Choroid plexus epithelial cell (primary cell): ENCODE data around the gene PAQR5.

Experiments used
- DNase-seq: peaks from one replicate; pipeline ENCODE4 v3.0.0-alpha.2; 2010; ENCODE audit warnings: low read depth
- H3K4me3 ChIP-seq: 2 replicates; pipeline ENCODE4 v1.5.1; 2011; ENCODE audit warnings: low read depth, mild to moderate bottlenecking, control low read depth, low read length, moderate library complexity
- CTCF ChIP-seq: conservative IDR thresholded peaks from 2 replicates; pipeline ENCODE4 v1.5.1; 2011; ENCODE audit warnings: low read depth, mild to moderate bottlenecking, control low read depth, inconsistent platforms, low read length, moderate library complexity

PAQR5 gene

GRCh38 chr15:69450968-69451695 is 152.4 kb downstream of the PAQR5 start:
- TF ChIP-seq CTCF = no peak
- no peak for DNase-seq
- H3K4me3 ChIP-seq = peak overlapping the region; percentile 75

- DNase-seq = peak; percentile 72
- peak overlapping the region; percentile 75 for H3K4me3 ChIP-seq
- no peak for TF ChIP-seq CTCF
Measured at GRCh38 chr15:69451951-69452691, 153.4 kb downstream of the PAQR5 start.

- TF ChIP-seq CTCF = no peak
- peak; percentile 98 for DNase-seq
- H3K4me3 ChIP-seq = peak within 1 kb of the TSS; percentile 75
Measured at GRCh38 chr15:69452692-69453521, 154.2 kb downstream of the PAQR5 start, which contains the start of gene RPLP1. RPLP1 (plus strand) TSS chr15:69452818; CDS start chr15:69452949, 131 bp downstream.

- TF ChIP-seq CTCF = no peak
- no peak for DNase-seq
- H3K4me3 ChIP-seq = peak overlapping the region; percentile 75
Measured at GRCh38 chr15:69454953-69455352, 156.2 kb downstream of the PAQR5 start.

GRCh38 chr15:69456208-69457166 is 157.8 kb downstream of the PAQR5 start:
- DNase-seq = no peak
- no peak overlapping the region for H3K4me3 ChIP-seq
- no peak for TF ChIP-seq CTCF
